CD4-positive, alpha-beta T cell treated with Interleukin-15 for 1 hour (primary cell): Measurements from ENCODE around the gene OR56A3.
"Not testable (repeated sequence)": the region's sequence is repeated elsewhere in the genome, so short reads cannot be mapped to it uniquely, and the experiment has no call there.

Source experiments
- DNase-seq: peaks from one replicate; pipeline ENCODE4 v3.0.0-alpha.2; 2020

Gene OR56A3, protein sequence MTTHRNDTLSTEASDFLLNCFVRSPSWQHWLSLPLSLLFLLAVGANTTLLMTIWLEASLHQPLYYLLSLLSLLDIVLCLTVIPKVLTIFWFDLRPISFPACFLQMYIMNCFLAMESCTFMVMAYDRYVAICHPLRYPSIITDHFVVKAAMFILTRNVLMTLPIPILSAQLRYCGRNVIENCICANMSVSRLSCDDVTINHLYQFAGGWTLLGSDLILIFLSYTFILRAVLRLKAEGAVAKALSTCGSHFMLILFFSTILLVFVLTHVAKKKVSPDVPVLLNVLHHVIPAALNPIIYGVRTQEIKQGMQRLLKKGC

GRCh38 chr11:5941951-5942350, at the start of gene OR56A3:
OR56A3 (plus strand) TSS chr11:5942251; CDS start chr11:5947347, 5,096 bp downstream.
- DNase-seq, result no peak

DNA sequence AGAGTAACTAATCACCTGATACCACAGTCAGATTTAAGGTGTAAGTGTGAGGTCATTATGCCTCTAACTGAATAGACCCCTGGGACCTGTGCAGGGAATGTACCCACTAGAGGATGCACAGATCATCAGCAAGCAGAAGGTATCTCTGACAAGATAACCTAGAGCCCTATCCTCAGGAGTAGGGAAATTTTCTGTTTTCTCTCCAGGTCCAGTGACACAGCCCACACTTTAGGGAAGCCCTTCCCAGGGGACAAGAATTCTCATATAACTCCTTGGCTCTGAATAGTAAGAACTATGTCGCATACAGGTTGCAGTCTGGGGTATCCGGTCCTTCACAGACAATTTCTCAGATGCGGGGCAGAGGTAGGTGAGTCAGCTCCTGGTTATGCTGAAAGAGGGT, 49.1 kb upstream of the OR56A3 start, which contains the start of gene OR52E5:
TSS of gene OR52E5 (plus strand) at position 301 of the 400 bp plus-strand sequence. CDS start 7,569 bp downstream, outside the sequence.
- DNase-seq, result no peak

GRCh38 chr11:5899534-5899933, 42.5 kb upstream of the OR56A3 start:
- DNase-seq, result no peak

- no peak for DNase-seq
These were observed 31.5 kb upstream of the OR56A3 start for GRCh38 chr11:5910540-5910939.

GRCh38 chr11:5922749-5923426, 19.2 kb upstream of the OR56A3 start:
- no peak for DNase-seq

DNA sequence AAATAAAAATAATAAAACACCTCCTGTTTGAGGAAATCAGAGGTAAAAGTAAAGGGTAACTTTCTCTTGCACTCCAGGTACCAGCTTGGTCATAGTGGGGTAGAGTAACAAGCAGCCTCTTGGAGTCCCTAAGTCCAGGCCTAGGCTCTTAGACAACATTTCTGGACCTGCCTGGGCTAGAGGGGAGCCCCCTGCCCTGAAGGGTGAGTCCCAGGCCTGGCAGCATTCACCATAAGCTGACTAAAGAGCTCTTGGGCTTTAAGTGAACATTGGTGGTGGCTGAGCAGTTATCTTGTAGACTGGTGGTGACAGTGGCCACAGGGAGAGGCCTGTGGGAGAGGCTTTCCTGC, 18.6 kb upstream of the OR56A3 start:
- DNase-seq, result no peak

DNA sequence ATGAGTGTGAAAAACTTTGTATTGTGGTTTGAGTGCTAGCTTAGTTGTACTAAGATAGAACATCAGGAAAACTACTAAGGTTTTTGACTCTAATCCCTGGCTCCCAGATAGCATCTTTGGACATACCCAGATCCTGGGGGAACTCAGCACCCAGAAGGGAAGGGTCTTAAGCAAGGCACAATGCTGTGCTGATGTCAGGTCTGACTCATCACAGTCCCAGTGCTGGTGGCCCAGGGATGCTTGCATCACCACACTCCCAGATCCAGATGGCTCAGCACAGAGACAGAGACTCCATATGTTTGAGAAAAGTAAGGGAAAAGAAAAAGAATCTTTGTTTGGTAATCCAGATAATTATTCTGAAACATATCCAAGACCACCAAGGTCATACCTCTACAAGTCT, 18.3 kb upstream of the OR56A3 start:
- no peak for DNase-seq

DNA sequence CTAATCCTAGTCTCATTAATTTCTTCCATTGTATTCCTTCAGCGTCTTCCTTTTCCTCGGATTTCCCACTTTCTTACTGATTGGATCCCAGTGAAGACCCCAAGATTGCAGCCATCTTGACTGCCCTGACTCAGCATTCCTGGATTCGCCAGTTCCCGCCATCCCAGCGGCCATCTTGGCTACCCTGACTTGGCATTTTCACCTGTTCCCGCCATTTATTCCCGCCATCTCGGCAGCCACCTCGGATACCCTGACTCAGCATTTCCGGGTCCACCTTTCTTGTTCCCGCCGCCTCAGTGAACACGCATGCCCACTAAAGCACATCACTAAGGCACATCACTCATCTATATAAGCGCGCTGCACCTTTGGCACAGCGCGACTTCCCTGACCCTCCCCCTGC, 13.8 kb upstream of the OR56A3 start:
- DNase-seq, result no peak

DNA sequence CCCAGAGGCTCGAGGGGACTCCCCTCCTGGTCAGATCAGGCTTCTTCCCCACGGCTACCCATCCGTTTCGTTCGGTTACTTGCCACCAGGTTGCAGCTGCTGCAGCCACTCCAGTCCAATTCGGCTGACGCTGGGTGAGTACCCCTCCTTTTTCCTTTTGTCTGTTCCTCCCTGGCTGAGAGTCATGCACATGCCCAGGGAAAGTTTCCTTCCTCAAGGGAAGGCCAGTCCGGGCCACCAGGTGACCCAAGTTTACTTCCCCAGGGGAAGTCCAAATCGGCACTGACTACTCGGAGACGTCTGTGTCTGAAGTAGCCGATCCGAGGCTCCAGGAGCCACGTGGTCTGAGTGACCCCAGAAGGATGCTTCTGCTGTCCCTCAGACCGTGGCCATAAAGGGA, 13.2 kb upstream of the OR56A3 start:
- DNase-seq, result no peak

DNA sequence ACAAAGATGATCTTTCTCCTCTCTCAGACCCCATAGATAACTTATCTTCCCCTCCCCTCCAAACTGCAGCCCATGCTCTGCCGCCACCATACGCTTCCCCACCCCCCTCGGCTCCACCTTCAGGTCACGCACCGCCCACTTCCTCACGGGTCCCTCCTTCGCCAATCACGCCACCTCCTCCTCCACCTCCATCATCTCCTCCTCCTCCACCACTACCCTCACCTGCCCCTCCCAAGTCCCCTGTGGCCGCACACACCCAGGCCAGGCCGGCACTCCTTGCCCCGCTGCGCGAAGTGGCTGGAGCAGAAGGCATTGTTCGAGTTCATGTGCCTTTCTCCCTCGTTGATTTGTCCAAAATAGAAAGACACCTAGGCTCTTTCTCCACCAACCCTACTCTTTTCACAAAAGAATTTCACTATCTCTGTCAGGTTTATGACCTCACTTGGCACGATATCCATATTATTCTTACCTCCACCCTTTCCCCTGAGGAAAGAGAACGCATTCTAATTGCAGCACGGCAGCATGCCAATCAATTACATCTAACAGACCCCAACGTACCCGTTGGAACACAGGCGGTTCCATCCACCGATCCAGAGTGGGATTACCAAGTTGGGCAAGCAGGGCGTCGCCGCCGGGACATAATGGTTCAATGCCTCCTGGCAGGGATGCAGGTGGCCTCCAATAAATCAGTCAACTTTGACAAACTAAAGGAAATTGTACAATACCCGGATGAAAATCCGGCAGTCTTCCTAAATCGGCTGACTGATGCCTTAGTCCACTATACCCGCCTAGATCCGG, 12.3 kb upstream of the OR56A3 start:
- no peak for DNase-seq

DNA sequence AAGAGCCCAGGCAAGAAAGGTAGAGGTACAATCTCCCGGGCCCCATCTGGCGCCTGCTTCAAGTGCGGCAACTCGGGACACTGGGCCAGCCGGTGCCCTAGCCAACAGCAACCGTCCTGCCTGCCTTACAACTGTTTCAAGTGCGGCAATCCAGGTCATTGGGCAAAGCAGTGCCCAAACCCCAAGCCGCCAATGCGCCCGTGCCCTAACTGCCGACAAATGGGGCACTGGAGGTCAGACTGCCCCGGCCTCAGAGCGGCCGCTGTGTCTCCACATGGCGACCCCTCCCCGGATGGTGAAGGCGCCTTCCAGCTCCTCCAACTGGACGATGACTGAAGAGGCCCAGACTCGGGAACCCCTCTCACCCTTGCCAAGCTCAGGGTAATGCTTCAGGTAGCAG, 11.4 kb upstream of the OR56A3 start:
- no peak for DNase-seq

DNA sequence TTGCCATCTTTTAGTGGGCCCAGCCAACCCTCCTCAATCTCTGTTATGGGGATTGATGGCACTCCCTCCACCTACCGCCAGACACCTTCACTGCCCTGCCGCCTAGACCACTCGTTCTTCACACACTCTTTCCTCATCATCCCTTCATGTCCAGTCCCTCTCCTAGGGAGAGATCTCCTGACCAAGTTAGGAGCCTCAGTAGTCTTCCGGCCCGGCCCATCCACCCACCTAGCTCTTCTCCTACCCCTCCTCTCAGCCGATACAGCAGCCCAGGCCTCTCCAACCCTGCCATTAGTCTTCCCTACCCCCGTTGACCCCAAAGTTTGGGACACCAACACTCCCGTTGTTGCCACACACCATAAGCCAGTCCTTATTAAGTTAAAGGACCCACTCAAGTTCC, 11.0 kb upstream of the OR56A3 start:
- no peak for DNase-seq

DNA sequence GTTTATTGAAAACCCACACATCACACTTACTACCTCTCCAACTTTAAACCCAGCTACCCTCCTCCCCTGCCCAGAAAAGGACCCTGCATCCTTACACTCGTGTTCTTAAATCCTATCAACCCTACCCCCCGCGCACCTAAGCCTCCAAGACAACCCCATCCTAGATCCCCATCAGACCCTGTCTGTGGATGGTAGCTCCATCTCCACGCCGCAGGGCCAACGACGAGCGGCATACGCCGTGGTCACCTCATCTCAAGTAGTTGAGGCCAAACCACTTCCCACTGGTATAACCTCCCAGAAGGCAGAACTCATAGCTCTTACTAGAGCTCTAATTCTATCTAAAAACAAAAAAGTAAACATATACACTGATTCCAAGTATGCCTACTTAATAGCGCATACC, 9.4 kb upstream of the OR56A3 start:
- DNase-seq, result no peak

DNA sequence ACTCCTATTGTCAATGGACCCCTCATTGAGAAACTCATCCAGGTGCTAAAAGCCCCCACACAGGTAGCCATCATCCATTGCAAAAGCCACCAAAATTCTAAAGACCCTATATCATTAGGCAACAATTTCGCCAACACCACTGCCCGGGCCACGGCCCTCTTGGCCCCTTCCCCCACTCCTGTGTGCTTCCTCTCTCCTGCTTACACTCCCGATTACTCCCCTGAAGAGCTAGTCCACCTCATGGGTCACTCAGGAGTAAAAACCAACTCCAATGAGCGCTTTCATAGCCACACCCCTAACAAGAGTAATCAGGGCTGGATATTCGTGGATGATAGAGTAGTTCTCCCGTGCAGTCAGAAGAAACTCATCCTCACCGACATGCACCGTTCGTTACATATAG, 8.9 kb upstream of the OR56A3 start:
- DNase-seq, result no peak

GRCh38 chr11:5937868-5938602, 4.0 kb upstream of the OR56A3 start:
- DNase-seq, result no peak

GRCh38 chr11:5938603-5938965, 3.5 kb upstream of the OR56A3 start:
- no peak for DNase-seq

- DNase-seq, result no peak
These were observed 1.3 kb upstream of the OR56A3 start for GRCh38 chr11:5940748-5941147.

GRCh38 chr11:5955586-5955985, 13.5 kb downstream of the OR56A3 start:
- no peak for DNase-seq

DNA sequence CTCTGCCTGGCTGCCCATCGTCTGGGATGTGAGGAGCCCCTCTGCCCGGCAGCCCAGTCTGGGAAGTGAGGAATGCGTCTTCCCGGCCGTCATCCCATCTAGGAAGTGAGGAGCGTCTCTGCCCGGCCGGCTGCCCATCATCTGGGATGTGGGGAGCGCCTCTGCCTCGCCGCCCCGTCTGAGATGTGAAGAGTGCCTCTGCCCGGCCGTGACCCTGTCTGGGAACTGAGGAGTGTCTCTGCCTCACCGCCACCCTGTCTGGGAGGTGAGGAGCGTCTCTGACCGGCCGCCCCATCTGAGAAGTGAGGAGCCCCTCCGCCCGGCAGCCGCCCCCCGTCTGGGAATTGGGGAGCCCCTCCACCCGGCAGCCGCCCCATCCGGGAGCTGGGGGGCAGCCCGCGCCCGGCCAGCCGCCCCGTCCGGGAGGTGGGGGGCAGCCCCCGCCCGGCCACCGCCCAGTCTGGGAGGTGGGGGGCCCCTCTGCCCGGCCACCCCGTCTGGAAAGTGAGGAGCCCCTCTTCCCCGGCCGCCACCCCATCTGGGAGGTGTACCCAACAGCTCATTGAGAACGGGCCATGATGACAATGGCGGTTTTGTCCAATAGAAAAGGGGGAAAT, 18.8 kb downstream of the OR56A3 start:
- DNase-seq, result not testable (repeated sequence)

DNA sequence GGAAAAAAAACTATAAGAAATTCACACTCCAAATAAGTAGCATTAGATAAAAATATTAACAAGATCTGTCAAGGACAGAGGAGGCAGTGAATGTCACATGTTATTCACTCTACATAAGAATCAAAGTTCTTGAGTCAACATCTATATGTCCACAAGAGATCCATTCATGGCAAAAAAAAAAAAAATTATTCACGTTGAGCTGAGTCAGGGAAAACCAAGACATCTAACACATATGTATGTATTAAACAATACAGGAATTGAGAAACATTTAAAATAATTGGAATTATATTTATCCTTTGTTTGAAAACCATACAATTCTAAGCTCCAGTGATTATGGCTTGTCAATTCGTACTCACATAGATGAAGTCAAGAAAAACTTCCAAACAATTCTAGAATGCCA, 24.9 kb downstream of the OR56A3 start:
- DNase-seq, result no peak

DNA sequence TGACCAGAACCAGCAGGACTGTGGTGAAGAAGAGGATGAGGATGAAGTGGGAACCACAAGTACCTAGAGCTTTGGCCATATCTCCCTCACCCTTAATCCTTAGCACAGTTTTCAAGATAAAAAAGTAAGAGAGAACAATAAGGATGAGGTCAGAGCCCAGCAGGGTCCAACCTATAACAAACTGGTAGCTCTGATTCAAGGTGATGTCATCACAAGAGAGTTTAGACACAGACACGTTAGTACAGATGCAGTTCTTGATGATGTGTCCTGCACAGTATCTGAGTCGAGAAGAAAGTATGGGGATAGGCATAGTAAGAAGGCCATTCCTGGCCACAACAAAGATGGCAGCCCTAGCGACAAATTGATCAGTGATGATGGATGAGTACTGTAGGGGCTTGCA, 25.7 kb downstream of the OR56A3 start:
- DNase-seq, result no peak

DNA sequence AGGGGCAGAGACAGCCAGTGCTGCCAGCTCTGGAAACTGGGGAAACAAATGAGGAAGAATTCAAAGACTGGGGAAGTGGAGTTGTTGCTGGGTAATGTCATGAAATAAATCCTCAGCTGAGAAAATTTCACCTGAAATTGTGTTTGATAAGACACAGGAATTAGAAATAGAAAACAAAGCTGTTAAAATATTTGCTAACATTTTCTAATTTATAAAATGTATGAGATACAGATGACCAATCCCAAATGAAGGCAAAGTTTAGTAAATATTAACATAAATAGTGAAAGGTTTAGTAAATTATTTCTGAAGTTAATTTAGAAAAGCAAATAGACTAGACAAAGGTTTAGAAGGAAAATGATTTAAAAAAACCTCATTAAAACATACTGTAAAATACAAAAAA, 26.3 kb downstream of the OR56A3 start, which contains the start of gene OR56A5:
TSS of gene OR56A5 (minus strand) at position 101 of the 400 bp plus-strand sequence. CDS start at position 101, 0 bp downstream.
- DNase-seq, result no peak

GRCh38 chr11:5973530-5973929, 31.5 kb downstream of the OR56A3 start:
- DNase-seq, result no peak
